Glutamatergic neuron (in vitro differentiated cells): Measurements from ENCODE around the gene MACROD2. TPM values are rescaled to one million over a fixed set of nuclear protein-coding genes. Genes with fewer than 3 reads are reported as not detected.

Source experiments
- DNase-seq: peaks from one replicate; pipeline ENCODE4 v3.0.0; 2022
- H3K27ac Mint-ChIP-seq: one replicate; pipeline ENCODE4 v1.8.0; 2020; ENCODE audit warnings: mild to moderate bottlenecking, mixed read lengths, inconsistent platforms; ENCODE audit not compliant: unreplicated experiment
- H3K27me3 Mint-ChIP-seq: one replicate; pipeline ENCODE4 v1.8.0; 2020; ENCODE audit warnings: mild to moderate bottlenecking, moderate library complexity, mixed read lengths, inconsistent platforms; ENCODE audit not compliant: unreplicated experiment
- H3K36me3 Mint-ChIP-seq: one replicate; pipeline ENCODE4 v1.8.0; 2020; ENCODE audit warnings: mild to moderate bottlenecking, mixed read lengths, inconsistent platforms; ENCODE audit not compliant: unreplicated experiment
- H3K4me1 Mint-ChIP-seq: one replicate; pipeline ENCODE4 v1.8.0; 2020; ENCODE audit warnings: mild to moderate bottlenecking, low read depth, mixed read lengths, inconsistent platforms; ENCODE audit not compliant: unreplicated experiment
- H3K4me3 Mint-ChIP-seq: one replicate; pipeline ENCODE4 v1.8.0; 2020; ENCODE audit warnings: mild to moderate bottlenecking, mixed read lengths, inconsistent platforms; ENCODE audit not compliant: unreplicated experiment
- H3K9me3 Mint-ChIP-seq: one replicate; pipeline ENCODE4 v1.8.0; 2020; ENCODE audit warnings: mild to moderate bottlenecking, moderate library complexity, mixed read lengths, inconsistent platforms; ENCODE audit not compliant: unreplicated experiment
- total RNA-seq: library from RNA; stranded (reverse); fragmentation: NEBNext Ultra II Directional; extraction: Animal tissue kit (Norgen Biotek cat#: 25700); gene quantifications from one replicate; pipeline ENCODE4 v1.2.1, GENCODE V29; 2021; ENCODE audit not compliant: unreplicated experiment
- TF ChIP-seq, protein P1 (sequence below): fragments of 200-600 bp; sonication (generic); IDR thresholded peaks from one replicate; pipeline ENCODE4 v1.5.0; 2021; ENCODE audit not compliant: partially characterized antibody, unreplicated experiment

The MACROD2 gene
- total RNA-seq, 1 donor from 2014 or later: 8.7 TPM

DNA sequence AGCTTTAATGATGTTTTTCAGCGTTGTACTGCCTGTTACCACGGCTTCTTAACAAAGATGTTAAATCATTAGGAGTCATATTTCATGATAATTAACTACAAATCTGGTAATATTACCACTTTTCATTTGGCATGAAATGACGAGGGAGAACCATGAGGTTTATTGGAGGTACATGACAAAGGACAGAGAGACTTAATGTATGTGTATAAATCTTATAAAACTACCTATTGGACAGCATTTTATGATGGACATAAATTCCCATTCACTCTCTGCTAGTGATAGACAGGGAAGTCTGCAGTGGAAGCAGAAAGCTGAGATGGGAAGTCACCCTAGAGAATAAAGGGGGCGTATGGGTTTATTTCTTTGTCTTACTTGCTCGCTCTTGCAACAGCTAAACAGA, 1292.0 kb downstream of the MACROD2 start:
- H3K27ac Mint-ChIP-seq: no peak overlapping the region
- no peaks in the 10 kb centered on the region for H3K9me3 Mint-ChIP-seq
- H3K27me3 Mint-ChIP-seq: no peaks in the 10 kb centered on the region
- H3K4me1 Mint-ChIP-seq: peaks cover 6% of the 10 kb centered on the region
- peaks cover 5% of the 10 kb centered on the region for H3K36me3 Mint-ChIP-seq
- DNase-seq: no peak
- TF ChIP-seq, protein P1, sequence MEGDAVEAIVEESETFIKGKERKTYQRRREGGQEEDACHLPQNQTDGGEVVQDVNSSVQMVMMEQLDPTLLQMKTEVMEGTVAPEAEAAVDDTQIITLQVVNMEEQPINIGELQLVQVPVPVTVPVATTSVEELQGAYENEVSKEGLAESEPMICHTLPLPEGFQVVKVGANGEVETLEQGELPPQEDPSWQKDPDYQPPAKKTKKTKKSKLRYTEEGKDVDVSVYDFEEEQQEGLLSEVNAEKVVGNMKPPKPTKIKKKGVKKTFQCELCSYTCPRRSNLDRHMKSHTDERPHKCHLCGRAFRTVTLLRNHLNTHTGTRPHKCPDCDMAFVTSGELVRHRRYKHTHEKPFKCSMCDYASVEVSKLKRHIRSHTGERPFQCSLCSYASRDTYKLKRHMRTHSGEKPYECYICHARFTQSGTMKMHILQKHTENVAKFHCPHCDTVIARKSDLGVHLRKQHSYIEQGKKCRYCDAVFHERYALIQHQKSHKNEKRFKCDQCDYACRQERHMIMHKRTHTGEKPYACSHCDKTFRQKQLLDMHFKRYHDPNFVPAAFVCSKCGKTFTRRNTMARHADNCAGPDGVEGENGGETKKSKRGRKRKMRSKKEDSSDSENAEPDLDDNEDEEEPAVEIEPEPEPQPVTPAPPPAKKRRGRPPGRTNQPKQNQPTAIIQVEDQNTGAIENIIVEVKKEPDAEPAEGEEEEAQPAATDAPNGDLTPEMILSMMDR: no peak
- no peak overlapping the region for H3K4me3 Mint-ChIP-seq

DNA sequence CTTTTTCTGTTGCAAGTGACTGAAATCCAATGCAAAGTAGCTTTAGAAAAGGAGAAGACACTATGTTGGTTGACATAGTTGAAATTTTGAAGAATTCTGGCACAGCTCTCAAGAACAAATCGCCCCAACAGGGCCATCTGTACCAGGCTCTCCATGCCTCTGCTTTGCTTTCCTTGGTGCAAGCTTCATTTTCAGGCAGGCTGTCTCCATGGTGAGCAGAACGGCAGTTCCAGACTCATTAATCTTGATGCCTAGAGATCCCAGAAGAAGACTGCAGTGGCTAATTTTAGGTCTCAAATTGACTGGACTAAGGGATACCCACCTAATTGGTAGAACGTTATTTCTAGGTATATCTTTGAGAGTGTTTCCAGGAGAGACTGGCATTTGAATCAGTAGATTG, 1292.8 kb downstream of the MACROD2 start:
- no peak overlapping the region for H3K27ac Mint-ChIP-seq
- no peaks in the 10 kb centered on the region for H3K27me3 Mint-ChIP-seq
- no peaks in the 10 kb centered on the region for H3K9me3 Mint-ChIP-seq
- DNase-seq: no peak
- H3K4me3 Mint-ChIP-seq: no peak overlapping the region
- H3K36me3 Mint-ChIP-seq: no peaks in the 10 kb centered on the region
- TF ChIP-seq, protein P1: no peak
- H3K4me1 Mint-ChIP-seq: peaks cover 6% of the 10 kb centered on the region

DNA sequence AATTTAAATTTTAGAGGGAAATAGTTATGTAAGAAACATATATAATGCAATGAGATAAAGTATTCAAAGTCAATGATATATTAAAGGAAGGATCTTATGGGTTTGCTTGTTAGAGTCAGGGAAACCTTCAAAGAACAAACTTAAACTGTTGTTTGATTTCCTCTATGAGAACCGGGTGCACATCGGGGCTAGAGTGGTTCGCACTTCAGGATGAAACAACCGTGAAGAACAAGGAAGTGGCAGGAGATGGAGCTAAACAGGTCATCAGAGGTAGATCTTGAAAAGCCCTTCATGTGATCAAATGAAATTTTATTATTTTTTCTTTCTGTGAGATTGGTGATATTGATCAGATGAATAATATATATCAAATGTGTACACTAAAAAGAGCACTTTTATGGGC, 1294.0 kb downstream of the MACROD2 start:
- Mint-ChIP-seq H3K27ac (no peak overlapping the region), H3K4me3 (no peak overlapping the region), H3K36me3 (no peaks in the 10 kb centered on the region), H3K27me3 (no peaks in the 10 kb centered on the region), H3K9me3 (no peaks in the 10 kb centered on the region), H3K4me1 (peaks cover 6% of the 10 kb centered on the region)
- DNase-seq: no peak
- TF ChIP-seq, protein P1: no peak

DNA sequence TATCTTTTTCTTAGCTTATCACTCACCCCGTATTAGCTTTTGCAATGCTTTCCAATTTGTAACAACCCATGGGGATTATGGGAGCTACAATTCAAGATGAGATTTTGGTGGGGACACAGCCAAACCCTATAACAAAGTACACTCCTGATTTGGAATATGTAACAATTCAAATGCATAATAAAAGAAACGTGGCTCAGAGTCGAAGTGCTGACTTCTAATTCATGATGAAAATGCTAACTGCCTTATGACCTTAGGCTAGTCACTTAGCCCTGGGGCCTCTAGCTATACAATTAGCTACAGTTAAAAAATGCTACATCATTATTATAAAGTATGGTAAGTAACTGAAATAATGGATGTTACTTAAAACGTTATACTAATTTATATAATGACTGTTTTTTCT, 1297.1 kb downstream of the MACROD2 start:
- Mint-ChIP-seq H3K4me1 (peaks cover 6% of the 10 kb centered on the region), H3K9me3 (no peaks in the 10 kb centered on the region), H3K4me3 (no peak overlapping the region), H3K27me3 (no peaks in the 10 kb centered on the region), H3K27ac (no peak overlapping the region), H3K36me3 (no peaks in the 10 kb centered on the region)
- TF ChIP-seq, protein P1: no peak
- DNase-seq: no peak

DNA sequence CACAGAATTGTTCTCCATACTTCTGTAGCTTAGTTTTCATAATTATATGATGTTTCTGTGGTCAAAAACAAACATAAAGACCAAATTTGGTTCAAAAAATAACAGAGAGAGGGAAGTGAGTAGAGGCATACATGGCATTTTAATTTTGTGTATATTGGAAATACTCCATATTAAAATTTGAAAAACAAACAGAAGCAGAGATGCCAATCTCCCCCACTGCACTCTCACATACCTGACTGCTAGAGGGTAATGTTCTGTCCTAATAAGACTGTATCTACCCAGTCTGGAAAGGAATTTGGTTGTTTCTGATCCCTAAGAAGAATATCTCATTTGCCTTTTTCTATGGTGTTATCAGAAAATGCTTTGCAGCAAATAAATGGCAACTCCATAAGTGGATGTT, 1301.1 kb downstream of the MACROD2 start:
- no peak for DNase-seq
- Mint-ChIP-seq H3K9me3 (no peaks in the 10 kb centered on the region), H3K27me3 (no peaks in the 10 kb centered on the region), H3K4me1 (peaks cover 2% of the 10 kb centered on the region), H3K36me3 (no peaks in the 10 kb centered on the region), H3K27ac (no peak overlapping the region), H3K4me3 (no peak overlapping the region)
- TF ChIP-seq, protein P1: no peak
